NCI-H2227 (cell line): ENCODE measurements around the gene NUAK1.
"Not testable (repeated sequence)": the region's sequence is repeated elsewhere in the genome, so short reads cannot be mapped to it uniquely, and the experiment has no call there.

ENCODE experiments used
- DNase-seq: peaks from one replicate; lab custom pipeline; 2025; ENCODE audit not compliant: unreplicated experiment; lab: John Stamatoyannopoulos, UW

Gene NUAK1

GRCh38 chr12:106034316-106034715, 104.4 kb downstream of the NUAK1 start:
- DNase-seq = no peak

GRCh38 chr12:106033161-106033675, 105.5 kb downstream of the NUAK1 start:
- DNase-seq = no peak

- DNase-seq = no peak
Measured at GRCh38 chr12:106032623-106032925, 106.2 kb downstream of the NUAK1 start.

GRCh38 chr12:106031761-106032622, 106.8 kb downstream of the NUAK1 start:
- no peak for DNase-seq

GRCh38 chr12:106030210-106031071, 108.3 kb downstream of the NUAK1 start:
- DNase-seq = no peak

- DNase-seq = no peak
Measured at GRCh38 chr12:106029532-106029931, 109.2 kb downstream of the NUAK1 start.

GRCh38 chr12:106027911-106028310, 110.8 kb downstream of the NUAK1 start:
- DNase-seq = no peak

- no peak for DNase-seq
Measured at GRCh38 chr12:106027286-106027685, 111.5 kb downstream of the NUAK1 start.

- DNase-seq = no peak
Measured at GRCh38 chr12:106025129-106025528, 113.6 kb downstream of the NUAK1 start.

- DNase-seq = no peak
Measured at GRCh38 chr12:106023039-106023438, 115.7 kb downstream of the NUAK1 start.

- DNase-seq = no peak
Measured at GRCh38 chr12:106022568-106023012, 116.2 kb downstream of the NUAK1 start.

GRCh38 chr12:106021516-106021915, 117.2 kb downstream of the NUAK1 start:
- no peak for DNase-seq

GRCh38 chr12:106020736-106021135, 118.0 kb downstream of the NUAK1 start:
- DNase-seq = no peak

- no peak for DNase-seq
Measured at GRCh38 chr12:106019144-106019543, 119.6 kb downstream of the NUAK1 start.

- DNase-seq = no peak
Measured at GRCh38 chr12:106018286-106018685, 120.5 kb downstream of the NUAK1 start.

GRCh38 chr12:106016601-106017278, 122.0 kb downstream of the NUAK1 start:
- DNase-seq = not testable (repeated sequence)

- no peak for DNase-seq
Measured at GRCh38 chr12:106015646-106016045, 123.1 kb downstream of the NUAK1 start.

- DNase-seq = no peak
Measured at GRCh38 chr12:106013941-106014340, 124.8 kb downstream of the NUAK1 start.
